ENCODE measurements around the gene MOB1B.

- TF ChIP-seq POLR2AphosphoS5 (IDR thresholded peaks at IDR 0.05) = no peak
- no peak for TF ChIP-seq CTCF (IDR thresholded peaks at IDR 0.05; ENCODE audit: poor library complexity, severe bottlenecking)
- no peak for TF ChIP-seq TAF1 (IDR thresholded peaks at IDR 0.05; ENCODE audit: low read depth)
- no peak for TF ChIP-seq EP300 (conservative IDR thresholded peaks at IDR 0.05; ENCODE audit: poor library complexity, severe bottlenecking)
- no peak for TF ChIP-seq EZH2 (IDR thresholded peaks at IDR 0.05; ENCODE audit: borderline replicate concordance, insufficient read depth, low read length, poor library complexity, severe bottlenecking)
- TF ChIP-seq REST (IDR thresholded peaks at IDR 0.05; ENCODE audit: borderline replicate concordance) = no peak
- no peak for TF ChIP-seq SMC3 (conservative IDR thresholded peaks at IDR 0.05; ENCODE audit: poor library complexity)
Measured at GRCh38 chr4:70895811-70896491, 6.2 kb upstream of the MOB1B start.

All from neural cell (in vitro differentiated cells).